Trophoblast cell (in vitro differentiated cells and primary cell): ENCODE data around the gene PRR33.

Experiments
- DNase-seq, 2 donors: peaks; one replicate each; pipeline ENCODE4 v3.0.0-alpha.2; 2016
- H2AFZ ChIP-seq: 2 replicates; pipeline ENCODE4 v1.6.1; 2013; ENCODE audit warnings: low read length, moderate library complexity, mild to moderate bottlenecking; ENCODE audit not compliant: insufficient read depth, poor library complexity
- H2AK5ac ChIP-seq: 2 replicates; pipeline ENCODE4 v1.6.1; 2013; ENCODE audit warnings: mild to moderate bottlenecking, low read length
- H2BK120ac ChIP-seq: 2 replicates; pipeline ENCODE4 v1.6.1; 2013; ENCODE audit warnings: low read length, mild to moderate bottlenecking, moderate library complexity; ENCODE audit not compliant: insufficient read depth, poor library complexity
- H2BK12ac ChIP-seq: 2 replicates; pipeline ENCODE4 v1.6.1; 2013; ENCODE audit warnings: mild to moderate bottlenecking, low read length, moderate library complexity
- H2BK5ac ChIP-seq: 2 replicates; pipeline ENCODE4 v1.6.1; 2013; ENCODE audit warnings: low read length, low read depth, moderate library complexity, mild to moderate bottlenecking; ENCODE audit not compliant: poor library complexity
- H3K14ac ChIP-seq: 2 replicates; pipeline ENCODE4 v1.6.1; 2013; ENCODE audit warnings: mild to moderate bottlenecking, low read length
- H3K18ac ChIP-seq: 2 replicates; pipeline ENCODE4 v1.6.1; 2013; ENCODE audit warnings: mild to moderate bottlenecking, low read length
- H3K23ac ChIP-seq: 2 replicates; pipeline ENCODE4 v1.6.1; 2013; ENCODE audit warnings: low read length
- H3K27ac ChIP-seq: 2 replicates; pipeline ENCODE4 v1.5.1; 2013; ENCODE audit warnings: low read depth, mild to moderate bottlenecking, inconsistent platforms, low read length, moderate library complexity
- H3K27me3 ChIP-seq: 2 replicates; pipeline ENCODE4 v1.6.1; 2013; ENCODE audit warnings: inconsistent platforms, mild to moderate bottlenecking, low read length, moderate library complexity; ENCODE audit not compliant: insufficient read depth
- H3K36me3 ChIP-seq, 2 experiments: 1 replicate in 1 of 2; 2 replicates in 1 of 2; pipeline ENCODE4 v1.6.1; 2013; ENCODE audit warnings: low read length in 2 of 2, mild to moderate bottlenecking in 2 of 2, moderate library complexity in 1 of 2; ENCODE audit not compliant: insufficient read depth in 2 of 2, control insufficient read depth in 1 of 2
- H3K4ac ChIP-seq: 2 replicates; pipeline ENCODE4 v1.6.1; 2013; ENCODE audit warnings: low read depth, mild to moderate bottlenecking, low read length, moderate library complexity
- H3K4me1 ChIP-seq, 2 experiments: 1 replicate in 1 of 2; 2 replicates in 1 of 2; pipeline ENCODE4 v1.6.1; 2013; ENCODE audit warnings: low read length in 2 of 2, mild to moderate bottlenecking in 2 of 2, moderate library complexity in 1 of 2; ENCODE audit not compliant: insufficient read depth in 2 of 2, control insufficient read depth in 1 of 2
- H3K4me2 ChIP-seq: 2 replicates; pipeline ENCODE4 v1.6.1; 2013; ENCODE audit warnings: inconsistent platforms, mild to moderate bottlenecking, low read length, moderate library complexity
- H3K4me3 ChIP-seq: 2 replicates; pipeline ENCODE4 v1.5.1; 2013; ENCODE audit warnings: mild to moderate bottlenecking, low read depth, low read length, inconsistent platforms
- H3K79me1 ChIP-seq: one replicate; pipeline ENCODE4 v1.6.1; 2013; ENCODE audit warnings: low read length
- H3K79me2 ChIP-seq: 2 replicates; pipeline ENCODE4 v1.6.1; 2013; ENCODE audit warnings: low read length, mild to moderate bottlenecking; ENCODE audit not compliant: control insufficient read depth, insufficient read depth, poor library complexity
- H3K9ac ChIP-seq: 2 replicates; pipeline ENCODE4 v1.6.1; 2013; ENCODE audit warnings: mild to moderate bottlenecking, low read length
- H3K9me3 ChIP-seq: 2 replicates; pipeline ENCODE4 v1.6.1; 2013; ENCODE audit warnings: low read depth, mild to moderate bottlenecking, control low read depth, inconsistent platforms, low read length; ENCODE audit not compliant: insufficient read depth
- H4K12ac ChIP-seq: 2 replicates; pipeline ENCODE4 v1.6.1; 2013; ENCODE audit warnings: low read depth, mild to moderate bottlenecking, low read length, moderate library complexity
- H4K8ac ChIP-seq: 2 replicates; pipeline ENCODE4 v1.6.1; 2013; ENCODE audit warnings: low read depth, mild to moderate bottlenecking, low read length, moderate library complexity
- H4K91ac ChIP-seq: one replicate; pipeline ENCODE4 v1.6.1; 2013; ENCODE audit warnings: low read depth, mild to moderate bottlenecking, low read length, moderate library complexity
- WGBS: extraction: QIAGEN DNeasy Blood & Tissue Kit; methylation state at CpG from one replicate; pipeline ENCODE4 v1.1.7; 2013; ENCODE audit warnings: missing lambda C conversion rate; ENCODE audit not compliant: insufficient read length, insufficient coverage; ENCODE audit errors: extremely low coverage; 5-methylcytosine and 5-hydroxymethylcytosine counted together

PRR33 gene

GRCh38 chr11:1852877-1853276 lies 38.8 kb downstream of the PRR33 start, which contains the start of gene LSP1:
LSP1 (plus strand) TSS chr11:1853084; CDS start chr11:1853145, 61 bp downstream.
- H2BK12ac ChIP-seq, result no peak within 1 kb of the TSS
- no CpG with 5 or more reads among the region's 18 CpGs for WGBS
- H3K79me1 ChIP-seq, result peaks cover 5% of the 10 kb centered on the region
- no peak within 1 kb of the TSS for H2AK5ac ChIP-seq
- no peak for DNase-seq
- no peaks in the 10 kb centered on the region for H3K36me3 ChIP-seq
- H3K4me2 ChIP-seq, result no peak within 1 kb of the TSS
- H3K9ac ChIP-seq, result no peak within 1 kb of the TSS
- no peak within 1 kb of the TSS for H3K14ac ChIP-seq
- no peak within 1 kb of the TSS for H3K4ac ChIP-seq
- H4K12ac ChIP-seq, result no peak within 1 kb of the TSS
- H2BK120ac ChIP-seq, result no peak within 1 kb of the TSS
- H3K23ac ChIP-seq, result no peak within 1 kb of the TSS
- H3K4me1 ChIP-seq, result peaks cover 7 to 10% of the 10 kb centered on the region in 2 experiments
- no peak within 1 kb of the TSS for H2BK5ac ChIP-seq
- H4K91ac ChIP-seq, result no peak within 1 kb of the TSS
- H2AFZ ChIP-seq, result no peak within 1 kb of the TSS
- no peak within 1 kb of the TSS for H3K27ac ChIP-seq
- no peaks in the 10 kb centered on the region for H3K9me3 ChIP-seq
- H3K4me3 ChIP-seq, result no peak within 1 kb of the TSS
- H3K18ac ChIP-seq, result no peak within 1 kb of the TSS
- no peaks in the 10 kb centered on the region for H3K27me3 ChIP-seq
- no peaks in the 10 kb centered on the region for H3K79me2 ChIP-seq
- no peak within 1 kb of the TSS for H4K8ac ChIP-seq

DNA sequence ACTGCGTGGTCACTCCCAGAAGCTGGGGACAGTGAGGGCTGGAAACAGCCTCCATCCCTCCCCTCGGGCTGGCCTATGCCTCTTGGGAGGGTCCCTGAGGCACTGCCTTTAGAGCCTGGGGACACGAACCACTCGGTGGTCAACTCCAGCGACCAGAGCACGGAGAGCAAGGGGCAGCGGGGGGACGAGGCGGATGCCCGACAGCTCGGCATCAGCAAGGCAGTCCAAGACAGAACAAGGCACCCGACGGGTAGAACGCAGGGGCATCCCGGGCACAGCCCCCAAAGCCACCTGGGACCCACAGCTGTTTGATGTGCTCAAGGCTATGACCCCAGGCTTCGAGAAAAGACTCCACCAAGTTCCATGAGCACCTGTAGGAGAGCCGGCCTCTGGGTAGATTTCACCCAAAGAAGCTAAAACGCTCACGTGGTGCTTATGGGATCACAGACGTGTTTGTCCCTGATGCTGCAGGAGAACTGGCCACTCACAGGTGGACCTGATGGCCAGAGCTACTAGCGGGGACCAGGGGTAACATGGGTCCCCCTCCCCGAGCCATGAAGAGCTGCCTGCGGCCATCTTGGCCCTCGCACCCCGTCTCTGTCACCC lies 39.3 kb downstream of the PRR33 start:
- no peak overlapping the region for H3K4me2 ChIP-seq
- H4K12ac ChIP-seq, result no peak overlapping the region
- H2AK5ac ChIP-seq, result no peak overlapping the region
- H3K36me3 ChIP-seq, result no peaks in the 10 kb centered on the region
- peaks cover 5% of the 10 kb centered on the region for H3K79me1 ChIP-seq
- H3K79me2 ChIP-seq, result no peaks in the 10 kb centered on the region
- no peak overlapping the region for H3K9ac ChIP-seq
- H2BK5ac ChIP-seq, result no peak overlapping the region
- H3K23ac ChIP-seq, result no peak overlapping the region
- no peak overlapping the region for H3K4me3 ChIP-seq
- H4K91ac ChIP-seq, result no peak overlapping the region
- H2AFZ ChIP-seq, result no peak overlapping the region
- H3K18ac ChIP-seq, result no peak overlapping the region
- no peak overlapping the region for H4K8ac ChIP-seq
- no peak overlapping the region for H2BK12ac ChIP-seq
- no CpG with 5 or more reads among the region's 25 CpGs for WGBS
- H3K27me3 ChIP-seq, result no peaks in the 10 kb centered on the region
- no peak overlapping the region for H2BK120ac ChIP-seq
- no peak overlapping the region for H3K27ac ChIP-seq
- no peak overlapping the region for H3K14ac ChIP-seq
- no peak overlapping the region for H3K4ac ChIP-seq
- DNase-seq, result no peak
- peaks cover 7 to 10% of the 10 kb centered on the region in 2 experiments for H3K4me1 ChIP-seq
- H3K9me3 ChIP-seq, result no peaks in the 10 kb centered on the region

DNA sequence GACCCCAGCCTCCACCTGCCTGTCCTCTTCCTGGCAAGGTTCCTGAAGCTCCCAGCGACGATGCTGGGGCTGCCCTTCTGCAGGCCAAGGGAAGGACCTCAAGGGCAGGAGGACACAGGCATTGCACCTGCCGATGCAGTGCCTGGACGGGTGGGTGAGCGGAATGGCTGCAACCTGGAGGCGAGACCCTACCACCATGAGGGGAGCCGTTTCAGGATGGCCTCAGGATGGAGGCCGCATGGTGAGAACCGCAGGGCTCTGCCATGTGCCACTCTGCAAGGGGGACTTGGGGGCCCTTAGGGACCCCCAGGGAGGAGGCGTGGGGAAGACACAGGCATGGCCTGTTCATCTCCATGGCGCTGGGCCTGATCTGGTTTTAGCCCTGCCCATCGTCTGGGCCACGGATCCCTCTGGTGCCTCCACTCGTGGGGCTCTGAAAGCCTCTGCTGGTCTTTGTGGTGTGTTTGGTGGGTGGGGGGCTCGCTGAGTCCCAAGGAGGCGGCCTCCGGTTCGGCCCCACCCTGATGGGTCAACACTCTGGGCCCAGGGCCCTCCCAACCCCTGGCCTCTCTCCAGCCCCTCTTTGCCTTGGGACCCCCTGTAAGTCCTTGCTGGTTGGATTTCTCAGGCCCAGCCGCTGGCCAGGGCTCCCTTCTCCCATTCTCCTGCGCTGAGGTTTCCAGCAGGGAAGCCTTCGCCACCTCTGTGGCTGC lies 40.1 kb downstream of the PRR33 start:
- H3K18ac ChIP-seq, result no peak overlapping the region
- peak overlapping the region; percentile 37 for H3K4me3 ChIP-seq
- H3K4me1 ChIP-seq, result peaks cover 7 to 10% of the 10 kb centered on the region in 2 experiments
- H2BK12ac ChIP-seq, result no peak overlapping the region
- no peak overlapping the region for H4K12ac ChIP-seq
- no peaks in the 10 kb centered on the region for H3K79me2 ChIP-seq
- H4K8ac ChIP-seq, result no peak overlapping the region
- H3K27ac ChIP-seq, result no peak overlapping the region
- no peak overlapping the region for H2BK5ac ChIP-seq
- H3K9ac ChIP-seq, result no peak overlapping the region
- no peak overlapping the region for H2AK5ac ChIP-seq
- no peak overlapping the region for H2BK120ac ChIP-seq
- no peaks in the 10 kb centered on the region for H3K36me3 ChIP-seq
- H3K4me2 ChIP-seq, result no peak overlapping the region
- H3K4ac ChIP-seq, result no peak overlapping the region
- no peaks in the 10 kb centered on the region for H3K27me3 ChIP-seq
- no peaks in the 10 kb centered on the region for H3K9me3 ChIP-seq
- WGBS, result no CpG with 5 or more reads among the region's 21 CpGs
- no peak overlapping the region for H4K91ac ChIP-seq
- peaks cover 5% of the 10 kb centered on the region for H3K79me1 ChIP-seq
- H3K23ac ChIP-seq, result no peak overlapping the region
- H2AFZ ChIP-seq, result no peak overlapping the region
- no peak overlapping the region for H3K14ac ChIP-seq
- DNase-seq, result no peak

DNA sequence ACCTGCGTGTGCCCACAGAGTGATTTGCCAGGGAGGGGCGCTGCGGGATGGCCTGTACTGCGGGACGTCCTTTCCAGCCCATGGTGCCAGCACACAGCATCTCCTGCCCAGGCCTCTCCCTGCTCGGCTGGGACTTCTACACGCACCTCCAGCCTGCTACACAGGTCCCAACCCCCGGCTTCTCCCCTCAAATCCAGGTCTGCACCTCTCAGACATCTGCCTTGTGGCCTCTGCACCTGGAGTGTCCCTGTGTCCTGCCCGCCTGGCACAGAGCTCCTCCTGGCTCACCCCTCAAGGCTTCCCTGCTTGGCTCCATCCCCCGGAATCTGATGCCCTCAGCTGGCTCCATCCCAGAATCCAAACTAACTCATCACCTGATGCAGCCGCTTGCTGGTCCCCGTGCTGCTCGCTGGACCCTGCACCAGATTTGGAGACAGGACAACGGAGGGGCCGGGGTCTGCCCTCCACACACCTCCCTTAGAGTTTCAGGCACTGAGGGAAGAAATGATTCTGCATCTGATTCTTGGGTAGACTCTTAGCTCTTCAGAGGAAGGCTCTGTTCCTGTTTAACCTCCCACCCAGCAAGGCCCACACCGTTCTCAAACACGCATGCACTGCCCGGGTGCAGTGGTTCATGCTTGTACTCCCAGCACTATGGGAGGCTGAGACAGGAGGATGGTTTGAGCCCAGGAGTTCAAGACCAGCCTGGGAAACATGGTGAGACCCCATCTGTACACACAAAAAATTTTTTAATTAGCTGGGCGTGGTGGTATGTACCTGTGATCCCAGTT lies 42.9 kb downstream of the PRR33 start:
- H3K79me1 ChIP-seq, result peaks cover 2% of the 10 kb centered on the region
- H3K4me1 ChIP-seq, result peaks cover 3 to 5% of the 10 kb centered on the region in 2 experiments
- H3K4me2 ChIP-seq, result no peak overlapping the region
- no peak overlapping the region for H2AK5ac ChIP-seq
- H2BK5ac ChIP-seq, result no peak overlapping the region
- no peak overlapping the region for H3K14ac ChIP-seq
- no peak overlapping the region for H2BK120ac ChIP-seq
- H4K91ac ChIP-seq, result no peak overlapping the region
- no peaks in the 10 kb centered on the region for H3K36me3 ChIP-seq
- no CpG with 5 or more reads among the region's 19 CpGs for WGBS
- no peaks in the 10 kb centered on the region for H3K79me2 ChIP-seq
- no peak overlapping the region for H4K8ac ChIP-seq
- no peaks in the 10 kb centered on the region for H3K9me3 ChIP-seq
- no peak overlapping the region for H3K4ac ChIP-seq
- H3K27ac ChIP-seq, result no peak overlapping the region
- no peak overlapping the region for H3K23ac ChIP-seq
- no peak overlapping the region for H3K18ac ChIP-seq
- no peak overlapping the region for H4K12ac ChIP-seq
- no peak overlapping the region for H3K9ac ChIP-seq
- no peaks in the 10 kb centered on the region for H3K27me3 ChIP-seq
- no peak overlapping the region for H3K4me3 ChIP-seq
- no peak overlapping the region for H2BK12ac ChIP-seq
- H2AFZ ChIP-seq, result no peak overlapping the region
- no peak for DNase-seq
